Measurements from ENCODE around the gene TBCK. TPM values are rescaled to one million over a fixed set of nuclear protein-coding genes. Genes with fewer than 3 reads are reported as not detected.

Gene TBCK
- total RNA-seq, 1 donor from 2014 or later, result 25.1 TPM

DNA sequence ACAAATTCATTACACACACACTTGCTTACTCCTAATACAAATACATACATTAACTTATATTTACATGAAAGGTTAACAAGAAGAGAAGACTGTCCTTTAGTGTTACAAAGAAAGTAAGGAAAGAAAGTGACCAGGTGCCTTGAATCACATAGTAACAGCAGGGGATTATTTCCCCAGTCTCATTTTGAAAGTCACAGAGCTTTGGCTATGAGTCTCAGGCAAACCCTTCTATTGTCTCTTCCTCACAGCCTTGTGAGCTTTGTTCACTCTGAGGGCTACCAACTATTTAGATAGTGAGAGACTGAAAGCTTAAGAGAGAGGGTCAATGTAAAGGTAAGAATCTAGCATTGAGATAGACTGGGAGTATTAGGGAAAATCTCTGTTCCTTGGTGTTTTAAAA lies 259.1 kb downstream of the TBCK start:
- Mint-ChIP-seq H3K4me1 (ENCODE audit: low read depth) (no peaks in the 10 kb centered on the region), H3K27ac (no peak overlapping the region), H3K36me3 (ENCODE audit: low read depth) (no peaks in the 10 kb centered on the region), H3K27me3 (ENCODE audit: insufficient read depth) (no peaks in the 10 kb centered on the region), H3K4me3 (no peak overlapping the region), H3K9me3 (no peaks in the 10 kb centered on the region)
- DNase-seq (ENCODE audit: low spot score), result no peak
- intact Hi-C loops (cut with micrococcal nuclease), result no loop called here

DNA sequence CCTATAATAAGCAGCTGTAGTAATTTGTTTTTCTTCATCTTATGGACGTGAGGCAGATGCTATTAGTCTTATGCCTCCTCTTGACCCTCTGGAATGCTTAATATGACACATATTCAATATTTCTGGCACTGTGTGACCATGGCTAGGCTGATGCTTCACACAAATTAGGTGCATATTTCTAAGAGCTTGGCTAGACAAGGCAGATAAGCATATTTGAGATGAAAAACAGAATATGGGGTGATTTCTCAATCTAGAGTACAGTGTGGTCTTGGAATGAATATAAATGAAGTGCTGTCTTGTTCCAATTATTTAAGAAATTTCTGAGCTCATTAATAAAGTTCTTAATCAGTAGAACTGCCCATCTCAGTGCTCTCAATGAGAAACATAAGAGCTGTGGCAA lies 264.5 kb downstream of the TBCK start:
- H3K4me3 Mint-ChIP-seq, result no peak overlapping the region
- H3K4me1 Mint-ChIP-seq (ENCODE audit: low read depth), result no peaks in the 10 kb centered on the region
- intact Hi-C loops (cut with micrococcal nuclease), result no loop called here
- H3K36me3 Mint-ChIP-seq (ENCODE audit: low read depth), result no peaks in the 10 kb centered on the region
- H3K27me3 Mint-ChIP-seq (ENCODE audit: insufficient read depth), result no peaks in the 10 kb centered on the region
- H3K9me3 Mint-ChIP-seq, result no peaks in the 10 kb centered on the region
- no peak overlapping the region for H3K27ac Mint-ChIP-seq
- DNase-seq (ENCODE audit: low spot score), result no peak

DNA sequence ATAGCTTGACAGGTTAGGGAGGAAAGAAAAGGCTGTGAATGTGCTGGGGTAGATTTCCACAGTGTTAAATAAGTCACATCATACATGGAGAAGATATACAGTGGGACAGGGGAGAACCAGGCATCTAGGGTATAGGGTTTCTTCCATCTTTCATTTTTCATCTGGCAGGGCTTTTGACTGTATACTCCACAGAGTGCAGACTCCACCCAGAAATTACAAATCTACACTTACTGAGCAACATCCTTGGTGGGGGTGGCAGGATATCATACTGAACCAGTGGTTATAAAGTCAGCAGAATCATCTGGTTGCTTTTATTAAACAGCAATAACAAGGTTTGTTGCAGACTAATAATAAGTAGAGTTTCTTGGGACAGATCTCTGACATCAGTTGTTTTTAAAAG lies 266.5 kb downstream of the TBCK start:
- Mint-ChIP-seq H3K4me1 (ENCODE audit: low read depth) (no peaks in the 10 kb centered on the region), H3K36me3 (ENCODE audit: low read depth) (no peaks in the 10 kb centered on the region), H3K27ac (no peak overlapping the region), H3K4me3 (no peak overlapping the region), H3K27me3 (ENCODE audit: insufficient read depth) (no peaks in the 10 kb centered on the region), H3K9me3 (no peaks in the 10 kb centered on the region)
- intact Hi-C loops (cut with micrococcal nuclease), result no loop called here
- DNase-seq (ENCODE audit: low spot score), result no peak

DNA sequence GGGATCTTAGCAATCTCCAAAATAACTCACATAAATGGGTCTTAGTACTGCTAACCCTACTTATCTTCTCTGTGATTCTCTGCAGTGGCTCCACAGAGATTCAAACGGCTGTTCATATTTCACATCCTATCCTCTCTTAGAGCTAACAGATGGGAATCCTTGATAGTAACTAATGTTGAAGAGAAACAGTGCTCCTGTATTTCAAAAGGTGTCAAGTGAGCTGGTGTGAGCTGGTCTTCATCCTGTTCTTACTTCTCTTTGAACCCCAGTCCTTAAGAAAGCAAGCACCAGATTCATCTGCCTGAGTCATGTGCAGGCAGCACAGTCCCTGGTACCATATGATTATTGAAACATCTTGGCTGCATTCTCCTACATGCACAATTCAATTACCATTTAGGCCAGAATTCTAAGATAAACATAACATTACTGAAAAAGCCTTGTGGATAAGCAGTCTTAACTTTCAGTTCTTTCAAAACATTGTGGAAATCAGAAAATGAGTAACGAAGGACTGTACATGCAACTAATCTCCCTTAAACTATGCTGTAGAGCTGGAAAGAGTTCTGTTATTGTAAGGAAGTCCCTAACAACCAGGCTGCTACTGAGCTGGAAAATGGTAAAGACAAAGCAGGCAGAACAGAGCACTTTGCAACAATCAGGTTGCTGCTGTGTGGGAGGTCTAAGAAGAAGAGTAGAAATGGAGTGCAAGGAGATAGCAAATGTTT lies 267.6 kb downstream of the TBCK start:
- H3K4me3 Mint-ChIP-seq, result no peak overlapping the region
- intact Hi-C loops (cut with micrococcal nuclease), result no loop called here
- H3K9me3 Mint-ChIP-seq, result no peaks in the 10 kb centered on the region
- H3K27ac Mint-ChIP-seq, result no peak overlapping the region
- no peaks in the 10 kb centered on the region for H3K36me3 Mint-ChIP-seq (ENCODE audit: low read depth)
- no peaks in the 10 kb centered on the region for H3K27me3 Mint-ChIP-seq (ENCODE audit: insufficient read depth)
- DNase-seq (ENCODE audit: low spot score), result no peak
- H3K4me1 Mint-ChIP-seq (ENCODE audit: low read depth), result no peaks in the 10 kb centered on the region

DNA sequence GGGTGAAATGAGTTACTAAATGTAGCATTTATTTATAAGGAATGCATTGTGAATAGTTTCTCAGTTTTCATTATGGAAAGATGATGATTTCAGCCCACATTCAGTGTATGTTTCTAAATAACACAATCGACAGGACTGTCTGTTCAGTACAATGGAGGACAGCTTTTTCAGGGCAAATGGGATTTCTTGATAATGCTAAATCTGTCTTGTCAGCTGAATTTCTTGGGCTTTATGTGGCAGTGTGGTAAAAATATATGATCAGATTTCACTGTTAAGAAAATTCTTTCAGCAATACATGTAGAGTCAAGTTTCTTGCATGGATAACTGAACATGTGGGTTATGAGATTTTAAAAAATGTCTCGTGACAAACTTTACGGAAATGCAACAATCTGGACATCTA lies 269.9 kb downstream of the TBCK start:
- Mint-ChIP-seq H3K4me1 (ENCODE audit: low read depth) (no peaks in the 10 kb centered on the region), H3K36me3 (ENCODE audit: low read depth) (no peaks in the 10 kb centered on the region), H3K9me3 (no peaks in the 10 kb centered on the region), H3K4me3 (no peak overlapping the region), H3K27ac (no peak overlapping the region), H3K27me3 (ENCODE audit: insufficient read depth) (no peaks in the 10 kb centered on the region)
- intact Hi-C loops (cut with micrococcal nuclease), result no loop called here
- DNase-seq (ENCODE audit: low spot score), result no peak

DNA sequence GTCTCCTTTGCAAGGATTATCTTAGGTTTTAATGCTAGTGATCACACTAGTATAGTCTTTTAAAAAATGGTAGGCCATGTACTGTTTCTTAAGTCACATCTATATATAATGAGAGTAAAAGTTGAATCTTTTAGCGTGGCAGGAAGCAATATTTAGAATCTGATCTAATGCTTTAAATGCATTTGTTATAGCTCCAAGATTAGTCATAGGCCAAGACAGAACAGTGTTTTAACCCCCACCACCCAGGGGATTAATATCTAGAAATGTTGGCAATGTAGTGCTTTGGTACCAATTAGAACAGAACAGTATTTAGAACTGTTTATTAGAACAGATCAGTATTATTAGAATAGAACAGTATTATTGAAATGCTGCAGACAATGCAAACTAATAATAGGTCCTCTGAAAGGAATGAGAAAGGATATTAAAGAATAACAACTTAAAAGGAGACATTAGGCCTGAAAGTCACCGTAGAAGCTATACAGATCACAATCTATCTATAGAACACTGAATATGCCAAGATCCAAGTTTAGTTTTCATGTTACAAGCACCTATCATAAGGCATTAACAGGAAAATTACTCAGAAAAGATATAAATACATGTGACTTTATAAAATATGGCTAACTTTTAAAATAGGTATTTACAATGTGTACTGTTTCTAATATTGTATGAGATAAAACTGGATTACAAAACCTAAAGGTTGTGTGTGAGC lies 274.6 kb downstream of the TBCK start:
- no peak overlapping the region for H3K27ac Mint-ChIP-seq
- intact Hi-C loops (cut with micrococcal nuclease), result no loop called here
- no peaks in the 10 kb centered on the region for H3K27me3 Mint-ChIP-seq (ENCODE audit: insufficient read depth)
- no peak overlapping the region for H3K4me3 Mint-ChIP-seq
- H3K36me3 Mint-ChIP-seq (ENCODE audit: low read depth), result no peaks in the 10 kb centered on the region
- H3K4me1 Mint-ChIP-seq (ENCODE audit: low read depth), result no peaks in the 10 kb centered on the region
- no peaks in the 10 kb centered on the region for H3K9me3 Mint-ChIP-seq
- no peak for DNase-seq (ENCODE audit: low spot score)

DNA sequence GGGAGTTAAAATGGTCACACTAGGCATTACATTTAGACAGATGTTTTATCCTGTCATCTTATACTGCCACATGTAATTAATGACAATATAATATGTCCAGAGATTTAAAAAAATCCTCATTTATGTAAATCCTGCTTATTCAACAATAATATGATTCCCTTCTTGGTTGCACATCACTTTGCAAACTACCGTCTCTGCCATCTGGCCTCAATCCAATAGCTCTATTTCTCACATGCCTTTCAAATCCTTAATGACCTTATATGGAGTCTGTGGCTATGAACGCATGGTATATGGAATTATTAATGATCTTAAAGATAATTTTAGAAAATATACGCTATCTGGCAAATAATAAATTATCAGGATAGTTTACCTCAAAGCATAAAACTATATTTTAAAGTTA lies 276.2 kb downstream of the TBCK start:
- no peak overlapping the region for H3K27ac Mint-ChIP-seq
- H3K4me1 Mint-ChIP-seq (ENCODE audit: low read depth), result no peaks in the 10 kb centered on the region
- intact Hi-C loops (cut with micrococcal nuclease), result no loop called here
- H3K4me3 Mint-ChIP-seq, result no peak overlapping the region
- H3K27me3 Mint-ChIP-seq (ENCODE audit: insufficient read depth), result no peaks in the 10 kb centered on the region
- H3K36me3 Mint-ChIP-seq (ENCODE audit: low read depth), result no peaks in the 10 kb centered on the region
- no peaks in the 10 kb centered on the region for H3K9me3 Mint-ChIP-seq
- no peak for DNase-seq (ENCODE audit: low spot score)

DNA sequence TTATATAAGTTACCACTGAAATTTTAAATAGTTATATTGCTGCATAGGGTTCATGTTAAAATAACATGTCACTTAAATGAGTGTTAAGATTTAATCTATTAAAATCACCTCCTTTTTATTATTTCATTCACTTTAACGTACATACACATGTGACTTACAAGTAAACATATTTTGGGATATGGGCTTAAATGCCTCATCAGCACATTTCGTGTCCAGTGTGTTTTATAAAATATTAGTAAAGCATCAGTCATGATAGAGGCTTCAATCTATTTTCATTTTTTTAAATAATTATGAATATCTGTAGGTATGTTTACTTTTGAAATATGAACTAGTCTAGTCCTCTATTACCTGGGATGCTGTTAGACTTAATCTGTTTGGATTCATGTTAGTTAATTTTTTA lies 277.1 kb downstream of the TBCK start:
- Mint-ChIP-seq H3K4me1 (ENCODE audit: low read depth) (no peaks in the 10 kb centered on the region), H3K36me3 (ENCODE audit: low read depth) (no peaks in the 10 kb centered on the region)
- intact Hi-C loops (cut with micrococcal nuclease), result no loop called here

DNA sequence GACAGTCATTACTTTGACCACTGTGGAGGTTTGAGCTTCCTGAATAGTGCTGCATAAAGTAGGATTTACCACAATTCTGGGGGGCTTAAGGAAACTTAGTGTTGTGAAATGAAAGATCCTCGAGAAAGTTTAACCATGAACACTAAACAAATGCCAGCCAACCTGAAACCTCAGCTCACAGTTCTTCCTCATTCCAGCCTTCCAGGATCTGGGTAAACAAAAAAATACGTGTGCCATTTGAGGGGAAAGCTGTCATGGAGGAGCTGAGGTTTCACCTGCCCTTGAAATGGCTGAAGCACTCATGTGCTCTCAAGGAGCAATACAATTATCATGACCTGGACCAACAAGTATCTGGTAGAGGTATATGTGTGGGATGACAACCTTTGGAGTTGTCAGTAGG lies 278.0 kb downstream of the TBCK start:
- no peak overlapping the region for H3K27ac Mint-ChIP-seq

More for the DNA sequence above, 277.1 kb downstream of the TBCK start:
- H3K9me3 Mint-ChIP-seq, result no peaks in the 10 kb centered on the region
- no peak overlapping the region for H3K27ac Mint-ChIP-seq
- H3K4me3 Mint-ChIP-seq, result no peak overlapping the region
- H3K27me3 Mint-ChIP-seq (ENCODE audit: insufficient read depth), result no peaks in the 10 kb centered on the region
- no peak for DNase-seq (ENCODE audit: low spot score)

DNA sequence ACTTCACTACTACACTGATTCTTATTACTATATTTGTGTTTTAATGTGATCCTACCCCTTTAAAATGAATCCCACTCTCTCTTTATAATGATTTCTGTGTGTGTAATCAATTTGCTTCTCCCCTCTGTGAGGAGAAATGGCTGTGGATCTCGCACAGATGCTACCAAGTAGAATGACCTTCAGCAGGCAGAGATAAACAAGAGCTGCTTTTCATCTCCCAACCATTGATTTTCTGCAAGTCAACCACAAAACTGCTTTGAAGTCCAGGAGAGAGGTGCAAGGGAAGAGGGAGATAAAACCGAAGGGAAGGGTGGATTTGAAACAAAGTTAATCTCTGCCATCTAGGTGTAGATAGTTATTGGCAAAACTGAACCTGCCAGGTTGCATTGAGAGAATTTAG lies 279.2 kb downstream of the TBCK start:
- Mint-ChIP-seq H3K4me3 (no peak overlapping the region), H3K9me3 (no peaks in the 10 kb centered on the region), H3K36me3 (ENCODE audit: low read depth) (no peaks in the 10 kb centered on the region), H3K27me3 (ENCODE audit: insufficient read depth) (no peaks in the 10 kb centered on the region), H3K27ac (no peak overlapping the region), H3K4me1 (ENCODE audit: low read depth) (no peaks in the 10 kb centered on the region)
- intact Hi-C loops (cut with micrococcal nuclease), result no loop called here
- DNase-seq (ENCODE audit: low spot score), result no peak

More for the DNA sequence above, 278.0 kb downstream of the TBCK start:
- intact Hi-C loops (cut with micrococcal nuclease), result no loop called here
- DNase-seq (ENCODE audit: low spot score), result no peak
- Mint-ChIP-seq H3K4me3 (no peak overlapping the region), H3K4me1 (ENCODE audit: low read depth) (no peaks in the 10 kb centered on the region), H3K36me3 (ENCODE audit: low read depth) (no peaks in the 10 kb centered on the region), H3K9me3 (no peaks in the 10 kb centered on the region), H3K27me3 (ENCODE audit: insufficient read depth) (no peaks in the 10 kb centered on the region)

DNA sequence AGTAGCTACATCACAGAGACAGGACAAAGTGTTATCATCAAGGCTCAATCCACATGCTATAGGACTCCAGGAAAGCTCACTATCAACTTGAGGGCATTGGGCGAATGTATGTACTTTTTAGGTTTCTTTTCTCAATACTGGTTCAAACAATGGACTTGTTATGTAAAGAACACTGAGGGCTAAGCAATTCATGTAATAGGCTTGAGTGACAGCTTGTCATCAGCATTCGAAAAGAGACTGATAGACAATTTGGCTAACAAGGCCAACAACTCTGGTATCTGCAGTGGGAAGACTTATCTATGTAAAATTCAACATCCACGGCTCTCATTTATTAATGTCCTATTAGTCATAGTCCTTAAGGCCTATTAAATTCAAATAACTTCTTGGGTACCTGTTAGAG lies 279.7 kb downstream of the TBCK start:
- Mint-ChIP-seq H3K4me1 (ENCODE audit: low read depth) (no peaks in the 10 kb centered on the region), H3K27ac (no peak overlapping the region), H3K4me3 (no peak overlapping the region), H3K27me3 (ENCODE audit: insufficient read depth) (no peaks in the 10 kb centered on the region), H3K9me3 (no peaks in the 10 kb centered on the region), H3K36me3 (ENCODE audit: low read depth) (no peaks in the 10 kb centered on the region)
- DNase-seq (ENCODE audit: low spot score), result no peak
- intact Hi-C loops (cut with micrococcal nuclease), result no loop called here

DNA sequence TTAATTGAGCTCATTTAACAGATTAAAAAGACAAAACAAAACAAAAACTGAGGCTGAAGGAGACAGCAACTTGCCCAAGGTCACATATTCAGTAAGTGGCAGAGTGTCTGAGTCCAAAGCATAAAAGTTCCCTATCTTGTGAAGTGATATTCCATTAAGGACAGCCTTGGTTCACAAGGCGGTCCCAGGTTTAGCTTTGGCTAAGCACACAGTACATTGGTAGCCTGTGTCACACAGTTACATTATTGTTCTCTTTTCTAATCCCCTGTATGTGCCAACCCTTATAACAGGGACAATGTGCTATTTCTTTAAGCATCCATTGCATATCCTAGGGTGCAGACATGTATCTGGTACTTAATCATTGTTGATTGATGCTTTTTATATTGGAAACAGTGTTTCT lies 280.8 kb downstream of the TBCK start:
- no peak overlapping the region for H3K4me3 Mint-ChIP-seq

DNA sequence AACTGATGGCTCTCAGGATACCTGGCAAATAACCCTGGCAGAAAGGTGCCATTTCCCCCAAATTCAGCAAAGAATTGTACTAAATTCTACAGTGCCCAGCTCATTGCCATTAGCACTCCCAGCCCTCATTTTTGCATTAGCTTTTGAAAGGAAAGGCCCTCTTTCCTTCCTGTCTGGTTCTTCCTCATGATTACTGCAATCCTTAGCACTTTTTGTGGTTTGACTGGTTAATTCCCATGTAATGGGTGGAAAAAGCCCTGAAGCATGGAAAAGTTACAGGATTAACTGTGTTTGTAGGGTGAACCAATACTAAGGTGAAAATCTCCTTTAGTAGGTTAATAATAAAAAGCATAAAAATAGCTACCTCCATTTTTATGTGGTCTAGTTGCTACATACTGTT lies 281.3 kb downstream of the TBCK start:
- Mint-ChIP-seq H3K27ac (no peak overlapping the region), H3K4me3 (no peak overlapping the region), H3K36me3 (ENCODE audit: low read depth) (no peaks in the 10 kb centered on the region), H3K4me1 (ENCODE audit: low read depth) (no peaks in the 10 kb centered on the region), H3K9me3 (no peaks in the 10 kb centered on the region), H3K27me3 (ENCODE audit: insufficient read depth) (no peaks in the 10 kb centered on the region)
- intact Hi-C loops (cut with micrococcal nuclease), result no loop called here
- DNase-seq (ENCODE audit: low spot score), result no peak

More for the DNA sequence above, 280.8 kb downstream of the TBCK start:
- H3K4me1 Mint-ChIP-seq (ENCODE audit: low read depth), result no peaks in the 10 kb centered on the region
- H3K36me3 Mint-ChIP-seq (ENCODE audit: low read depth), result no peaks in the 10 kb centered on the region
- no peak for DNase-seq (ENCODE audit: low spot score)
- H3K27ac Mint-ChIP-seq, result no peak overlapping the region
- H3K27me3 Mint-ChIP-seq (ENCODE audit: insufficient read depth), result no peaks in the 10 kb centered on the region
- intact Hi-C loops (cut with micrococcal nuclease), result no loop called here
- H3K9me3 Mint-ChIP-seq, result no peaks in the 10 kb centered on the region

All from activated T-helper 1 cell treated with anti-CD3 and anti-CD28 coated beads, Interleukin-12 subunit alpha, Interleukin-12 subunit beta, Interleukin-2, Interleukin-4 antibody, amounts not matched to agents 30 ng/mL and 10 ng/mL and 1 ng/mL, durations not matched to agents 14 hours and 24 hours and 36 hours (primary cell).